CD4-positive, alpha-beta T cell treated with Interleukin-17A for 4 hours (primary cell): ENCODE results near the gene KLHDC1.
"Not testable (repeated sequence)": the region's sequence is repeated elsewhere in the genome, so short reads cannot be mapped to it uniquely, and the experiment has no call there.

Experiments
- DNase-seq: peaks from one replicate; pipeline ENCODE4 v3.0.0-alpha.2; 2020; ENCODE audit warnings: mixed read lengths

KLHDC1 gene

DNA sequence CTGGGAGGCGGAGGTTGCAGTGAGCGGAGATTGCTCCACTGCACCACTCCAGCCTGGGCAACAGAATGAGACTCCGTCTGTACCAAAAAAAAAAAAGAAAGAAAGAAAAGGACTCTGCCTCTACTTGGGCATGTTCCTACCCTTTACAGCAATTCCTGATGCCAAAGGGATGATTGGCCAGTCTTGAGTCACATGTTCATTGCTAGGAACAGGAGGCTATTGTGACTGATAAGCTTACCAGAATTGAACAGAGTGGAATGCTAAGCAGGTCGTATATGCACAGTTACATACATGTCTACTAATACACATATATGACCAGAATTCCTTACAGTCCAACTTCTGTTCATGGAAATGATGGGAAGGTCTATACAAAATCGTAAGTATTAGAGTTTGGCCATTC is 34.3 kb downstream of the KLHDC1 start:
- no peak for DNase-seq

GRCh38 chr14:49732896-49733295 is 40.0 kb downstream of the KLHDC1 start:
- DNase-seq, result no peak

DNA sequence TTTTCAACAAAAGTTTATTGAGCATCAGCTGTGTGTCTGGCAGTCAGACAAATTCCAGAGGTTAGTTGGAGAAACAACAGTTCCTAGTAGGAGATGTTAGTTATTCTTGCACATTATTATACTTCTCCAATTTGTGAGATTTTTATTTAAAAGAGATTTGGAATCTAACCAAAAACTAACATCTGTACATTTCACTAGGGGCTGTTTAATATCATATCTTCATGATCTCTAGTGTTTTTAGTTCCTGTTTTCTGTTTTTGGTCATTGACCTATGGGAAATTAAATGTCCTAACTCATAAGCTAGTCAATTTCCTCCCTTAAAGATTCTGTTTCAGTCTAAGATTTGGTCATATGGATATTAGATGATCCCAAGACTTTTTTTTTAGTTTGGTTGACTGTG is 40.9 kb downstream of the KLHDC1 start:
- no peak for DNase-seq

GRCh38 chr14:49735669-49736068 is 42.7 kb downstream of the KLHDC1 start:
- not testable (repeated sequence) for DNase-seq

DNA sequence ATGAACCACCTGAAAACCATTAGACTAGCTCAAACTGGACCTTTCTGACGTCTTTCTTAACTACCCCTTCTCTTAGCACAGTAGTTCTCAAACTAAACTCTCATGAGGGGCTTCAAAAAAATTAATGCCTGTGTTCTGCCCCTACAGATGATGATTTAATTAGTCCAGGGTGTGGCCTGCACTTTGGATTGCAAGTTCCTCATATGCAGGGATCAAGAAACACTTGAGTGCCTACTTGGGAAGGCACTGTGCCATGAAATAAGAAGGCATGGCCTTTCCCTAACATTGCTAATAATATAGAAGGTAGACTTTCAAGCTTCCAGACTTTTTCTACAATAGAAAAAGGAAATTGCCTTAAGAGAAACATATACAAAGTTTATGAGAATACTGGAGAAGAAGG is 52.3 kb downstream of the KLHDC1 start:
- DNase-seq, result no peak

- DNase-seq, result not testable (repeated sequence)
These were observed 53.6 kb downstream of the KLHDC1 start for GRCh38 chr14:49746476-49746875.

GRCh38 chr14:49754570-49755097 is 61.7 kb downstream of the KLHDC1 start:
- no peak for DNase-seq

GRCh38 chr14:49755378-49755777 is 62.5 kb downstream of the KLHDC1 start:
- no peak for DNase-seq

- no peak for DNase-seq
These were observed 69.1 kb downstream of the KLHDC1 start for GRCh38 chr14:49761839-49762551.

DNA sequence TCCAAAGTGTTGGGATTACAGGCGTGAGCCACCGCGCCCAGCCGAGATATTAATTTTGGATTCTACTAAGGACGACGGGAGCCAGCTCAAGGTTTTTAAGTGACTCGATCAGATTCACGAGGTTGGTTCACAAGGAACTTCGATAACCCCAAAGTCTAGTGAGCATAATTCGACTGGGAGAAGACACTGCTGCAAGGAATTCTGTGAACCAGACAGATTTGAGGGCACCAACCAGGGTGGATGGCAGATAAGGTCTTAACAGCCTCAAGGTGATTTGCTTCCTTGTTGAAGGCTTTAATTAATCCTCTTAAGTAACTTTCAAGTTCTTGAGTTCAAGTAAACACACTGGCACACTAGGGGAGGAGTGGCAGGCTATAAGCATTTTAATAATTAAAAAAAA is 73.9 kb downstream of the KLHDC1 start:
- DNase-seq, result no peak

- no peak for DNase-seq
These were observed 74.3 kb downstream of the KLHDC1 start for GRCh38 chr14:49767270-49767570.

DNA sequence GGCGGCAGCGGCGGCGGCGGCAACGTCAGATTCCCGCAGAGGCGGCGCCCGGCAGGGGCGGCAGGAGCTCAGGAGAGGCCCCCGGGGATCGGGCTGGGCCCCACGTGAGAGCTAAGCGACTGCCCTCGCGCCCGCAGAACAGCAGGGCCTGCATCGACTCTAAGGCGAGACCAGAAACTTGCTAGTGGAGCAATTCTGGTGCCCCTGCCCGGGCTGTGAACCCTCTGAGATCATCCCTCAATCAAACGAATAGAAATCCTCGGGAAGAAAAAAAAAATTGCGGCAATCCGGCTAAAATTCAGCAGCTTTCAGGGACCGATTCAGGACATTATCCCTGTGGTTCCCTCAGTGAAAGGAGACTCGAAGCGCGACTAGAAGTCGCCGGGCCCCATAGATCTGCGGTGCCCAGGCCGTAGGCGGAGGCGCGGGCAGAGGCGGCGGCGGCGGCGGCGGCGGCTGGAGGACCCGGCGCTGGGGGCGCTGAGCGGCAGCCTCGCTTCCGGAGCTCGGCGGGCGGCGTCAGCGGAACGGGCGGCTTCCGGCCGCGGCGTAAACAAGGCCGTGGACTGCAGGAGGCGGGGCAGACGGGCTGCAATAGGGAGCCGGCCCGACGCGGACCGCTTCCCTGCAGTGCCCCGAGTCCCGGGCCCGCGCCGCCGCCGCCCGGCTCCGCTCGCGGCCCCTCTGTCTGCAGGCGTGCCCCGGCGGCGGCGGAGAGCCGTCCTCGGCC is 74.8 kb downstream of the KLHDC1 start, which contains the start of gene KLHDC2:
KLHDC2 (plus strand) TSS at position 583 of the 730 bp plus-strand sequence. CDS start 316 bp downstream, outside the sequence.
- DNase-seq, result peak; percentile 92

DNA sequence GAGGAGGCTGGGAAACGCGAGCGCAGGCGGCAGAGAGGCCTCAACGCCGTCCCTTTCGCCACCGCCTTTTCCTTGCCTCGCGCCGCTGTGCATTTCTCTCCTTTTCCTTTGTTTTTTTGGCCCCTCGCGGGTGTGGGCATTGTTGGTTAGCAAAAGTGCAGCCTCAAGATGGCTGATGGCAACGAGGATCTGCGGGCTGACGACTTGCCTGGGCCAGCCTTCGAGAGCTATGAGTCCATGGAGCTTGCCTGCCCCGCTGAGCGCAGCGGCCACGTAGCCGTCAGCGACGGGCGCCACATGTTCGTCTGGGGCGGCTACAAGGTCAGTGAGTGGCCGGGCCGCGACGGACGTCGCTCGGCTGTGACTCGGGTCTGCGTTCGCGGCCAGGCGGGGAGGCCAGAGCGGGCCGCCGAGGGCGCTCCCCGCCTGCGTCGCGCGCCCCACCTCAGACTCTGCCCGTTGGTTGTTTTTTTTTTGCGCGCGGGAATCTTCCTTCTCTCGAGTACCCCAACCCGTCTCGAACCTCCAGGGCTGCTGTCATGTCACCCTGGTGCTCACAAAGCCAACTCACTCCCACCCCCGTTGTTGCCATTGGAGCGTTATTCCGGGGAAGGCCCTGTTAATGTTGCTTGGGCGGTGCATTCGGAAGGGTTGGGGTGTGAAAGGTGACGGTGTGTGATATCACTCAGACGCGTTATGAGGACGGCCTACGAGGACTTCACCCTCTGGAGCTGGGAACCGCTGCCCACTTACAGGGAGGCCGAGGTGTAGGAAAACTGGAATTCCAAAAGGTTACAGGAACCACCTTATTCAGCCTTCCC is 75.6 kb downstream of the KLHDC1 start:
- DNase-seq, result peak; percentile 66

- DNase-seq, result no peak
These were observed 76.3 kb downstream of the KLHDC1 start for GRCh38 chr14:49769171-49769570.

- no peak for DNase-seq
These were observed 76.8 kb downstream of the KLHDC1 start for GRCh38 chr14:49769581-49770211.

DNA sequence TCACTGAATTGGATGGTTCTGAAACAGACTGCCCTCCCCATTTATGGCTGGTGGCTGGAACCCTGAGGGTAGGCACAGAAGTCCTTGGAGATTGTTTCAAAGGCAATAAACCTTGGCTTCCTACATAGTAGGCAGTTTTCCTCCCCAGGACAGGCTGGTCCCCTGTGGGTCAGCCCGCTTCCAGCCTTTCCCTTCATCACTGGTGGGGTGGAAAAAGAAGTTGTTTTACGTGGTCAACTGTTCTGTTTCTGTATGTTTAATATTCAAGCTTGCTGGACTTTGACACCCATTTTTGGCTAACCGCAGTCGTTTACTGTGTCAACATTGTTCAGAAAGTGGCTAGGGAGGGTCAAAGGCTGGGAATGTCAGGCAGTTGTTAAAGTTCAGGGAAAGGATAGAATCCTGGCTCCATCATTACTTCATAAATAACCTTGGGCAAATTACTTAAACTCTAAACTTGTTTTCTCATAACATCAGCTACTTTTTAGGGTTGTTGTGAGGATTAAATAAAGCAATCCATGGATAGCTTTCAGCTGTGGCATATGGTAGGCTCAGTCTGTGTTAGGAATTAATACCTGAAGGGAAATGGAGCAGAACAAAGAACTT is 77.4 kb downstream of the KLHDC1 start:
- no peak for DNase-seq

DNA sequence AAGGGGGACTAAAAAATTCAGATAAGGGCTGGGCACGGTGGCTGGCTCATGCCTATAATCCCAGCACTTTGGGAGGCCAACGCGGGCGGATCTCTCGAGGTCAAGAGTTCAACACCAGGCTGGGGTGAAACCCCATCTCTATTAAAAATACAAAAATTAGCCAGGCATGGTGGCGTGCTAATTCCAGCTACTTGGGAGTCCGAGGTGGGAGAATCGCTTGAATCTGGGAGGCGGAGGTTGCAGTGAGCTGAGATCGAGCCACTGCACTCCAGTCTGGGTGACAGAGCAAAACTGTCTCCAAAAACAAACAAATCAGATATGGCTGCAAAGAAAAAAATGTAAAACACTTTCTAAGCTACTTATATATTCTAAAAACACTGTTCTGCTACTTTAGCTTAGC is 78.8 kb downstream of the KLHDC1 start:
- not testable (repeated sequence) for DNase-seq

GRCh38 chr14:49774106-49774505 is 81.2 kb downstream of the KLHDC1 start:
- no peak for DNase-seq

- no peak for DNase-seq
These were observed 85.5 kb downstream of the KLHDC1 start for GRCh38 chr14:49778421-49778820.

DNA sequence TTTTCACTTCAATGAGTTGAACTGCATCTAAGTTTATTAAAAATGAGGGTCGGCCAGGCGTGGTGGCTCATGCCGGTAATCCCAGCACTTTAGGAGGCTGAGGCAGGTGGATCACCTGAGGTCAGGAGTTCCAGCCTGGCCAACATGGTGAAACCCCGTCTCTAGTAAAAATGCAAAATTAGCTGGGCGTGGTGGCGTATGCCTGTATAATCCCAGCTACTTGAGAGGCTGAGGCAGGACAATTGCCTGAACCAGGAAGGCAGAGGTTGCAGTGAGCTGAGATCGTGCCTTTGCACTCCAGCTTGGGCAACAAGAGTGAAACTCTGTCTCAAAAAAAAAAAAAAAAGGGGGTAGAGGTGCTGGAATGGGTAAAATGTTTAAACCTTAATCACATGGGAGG is 88.1 kb downstream of the KLHDC1 start:
- DNase-seq, result not testable (repeated sequence)

DNA sequence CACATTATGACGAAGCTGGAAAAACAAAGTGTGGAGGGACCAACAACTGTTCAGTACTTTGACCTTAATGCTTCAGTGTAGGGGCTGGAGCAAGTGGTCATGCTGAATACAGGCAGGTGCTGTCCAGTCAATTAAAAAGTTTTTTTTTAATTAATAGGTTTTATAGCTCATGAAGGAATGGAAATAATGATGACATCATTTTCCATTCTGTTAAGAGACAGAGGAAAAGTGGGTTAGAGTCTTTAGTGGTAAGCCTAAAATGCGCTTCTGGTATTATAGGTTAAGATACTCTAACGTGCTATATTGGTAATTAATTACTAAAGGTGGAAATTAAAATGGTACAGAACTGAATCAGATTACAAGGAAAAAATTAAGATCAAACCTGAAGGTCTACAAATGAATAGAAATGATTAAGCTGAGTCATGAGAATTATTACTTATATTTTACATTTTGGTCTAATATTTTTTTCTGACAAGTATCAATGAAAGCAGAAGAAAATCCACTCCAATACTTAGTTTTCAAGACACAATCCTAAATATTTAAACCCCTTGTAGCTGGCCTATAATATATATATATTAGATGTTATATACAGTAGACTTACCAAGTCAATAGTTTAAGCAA is 90.6 kb downstream of the KLHDC1 start:
- no peak for DNase-seq

- no peak for DNase-seq
These were observed 93.4 kb downstream of the KLHDC1 start for GRCh38 chr14:49786315-49786714.
